Stimulated activated CD8-positive, alpha-beta memory T cell treated with anti-CD3 and anti-CD28 coated beads, Interleukin-7, amount 100 ng/mL, for 4 hours (primary cell): ENCODE measurements around the gene ZNF280B.
A peak's percentile ranks its signal among the peaks of the same experiment; 100 is the strongest.

Source experiments
- DNase-seq, 2 donors: peaks; one replicate each; pipeline ENCODE4 v3.0.0-alpha.2; 2020; ENCODE audit warnings: low read depth in 2 of 2

ZNF280B gene, protein sequence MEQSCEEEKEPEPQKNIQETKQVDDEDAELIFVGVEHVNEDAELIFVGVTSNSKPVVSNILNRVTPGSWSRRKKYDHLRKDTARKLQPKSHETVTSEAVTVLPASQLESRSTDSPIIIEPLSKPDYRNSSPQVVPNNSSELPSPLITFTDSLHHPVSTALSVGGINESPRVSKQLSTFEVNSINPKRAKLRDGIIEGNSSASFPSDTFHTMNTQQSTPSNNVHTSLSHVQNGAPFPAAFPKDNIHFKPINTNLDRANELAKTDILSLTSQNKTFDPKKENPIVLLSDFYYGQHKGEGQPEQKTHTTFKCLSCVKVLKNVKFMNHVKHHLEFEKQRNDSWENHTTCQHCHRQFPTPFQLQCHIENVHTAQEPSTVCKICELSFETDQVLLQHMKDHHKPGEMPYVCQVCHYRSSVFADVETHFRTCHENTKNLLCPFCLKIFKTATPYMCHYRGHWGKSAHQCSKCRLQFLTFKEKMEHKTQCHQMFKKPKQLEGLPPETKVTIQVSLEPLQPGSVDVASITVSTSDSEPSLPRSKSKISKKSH

DNA sequence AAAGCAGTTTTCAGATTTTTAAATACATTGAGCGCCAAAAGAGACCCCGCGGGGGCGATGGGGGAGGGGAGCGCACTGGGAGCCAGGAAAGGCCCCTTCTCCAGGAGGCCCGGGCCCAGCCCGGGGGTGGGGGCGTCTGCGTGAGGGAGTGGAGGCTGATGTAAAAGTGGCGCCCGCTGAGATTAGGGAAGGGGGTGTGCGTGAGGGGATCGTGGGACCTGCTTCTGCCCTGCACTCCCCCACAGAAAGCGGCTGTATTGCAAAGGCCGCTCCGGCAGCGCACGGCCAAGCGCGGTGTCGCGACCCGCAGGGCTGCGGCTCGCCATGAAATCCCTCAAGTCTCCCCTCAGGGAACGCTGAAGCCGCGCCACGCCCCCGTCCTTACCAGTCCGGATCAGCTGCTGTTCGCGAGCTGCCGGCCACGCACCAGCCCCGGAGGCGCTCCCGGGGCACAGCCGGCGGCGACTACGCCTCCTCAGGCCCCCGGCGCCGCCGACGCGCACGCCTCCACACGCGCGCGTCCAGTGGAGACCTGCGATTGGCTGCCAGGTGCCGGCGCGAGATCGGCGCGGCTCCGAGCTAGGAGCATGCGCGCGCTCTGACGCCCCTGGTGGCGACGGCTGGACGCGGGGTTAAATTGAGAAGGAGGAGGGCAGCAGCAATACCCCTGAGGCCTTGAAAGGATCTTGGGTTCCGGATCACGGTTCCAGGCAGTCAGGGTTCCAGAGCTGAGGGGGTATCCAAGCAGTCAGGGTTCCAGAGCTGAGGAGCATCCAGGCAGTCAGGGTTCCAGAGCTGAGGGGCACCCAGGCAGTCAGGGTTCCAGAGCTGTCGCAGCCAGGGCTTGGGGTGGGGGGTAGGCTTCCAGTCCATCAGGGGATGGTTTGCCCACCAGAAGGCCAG lies at the start of gene ZNF280B:
TSS of gene ZNF280B (minus strand) at position 469 of the 903 bp plus-strand sequence. CDS start 19,344 bp downstream, outside the sequence.
- peak; percentile 50 to 72 for DNase-seq

DNA sequence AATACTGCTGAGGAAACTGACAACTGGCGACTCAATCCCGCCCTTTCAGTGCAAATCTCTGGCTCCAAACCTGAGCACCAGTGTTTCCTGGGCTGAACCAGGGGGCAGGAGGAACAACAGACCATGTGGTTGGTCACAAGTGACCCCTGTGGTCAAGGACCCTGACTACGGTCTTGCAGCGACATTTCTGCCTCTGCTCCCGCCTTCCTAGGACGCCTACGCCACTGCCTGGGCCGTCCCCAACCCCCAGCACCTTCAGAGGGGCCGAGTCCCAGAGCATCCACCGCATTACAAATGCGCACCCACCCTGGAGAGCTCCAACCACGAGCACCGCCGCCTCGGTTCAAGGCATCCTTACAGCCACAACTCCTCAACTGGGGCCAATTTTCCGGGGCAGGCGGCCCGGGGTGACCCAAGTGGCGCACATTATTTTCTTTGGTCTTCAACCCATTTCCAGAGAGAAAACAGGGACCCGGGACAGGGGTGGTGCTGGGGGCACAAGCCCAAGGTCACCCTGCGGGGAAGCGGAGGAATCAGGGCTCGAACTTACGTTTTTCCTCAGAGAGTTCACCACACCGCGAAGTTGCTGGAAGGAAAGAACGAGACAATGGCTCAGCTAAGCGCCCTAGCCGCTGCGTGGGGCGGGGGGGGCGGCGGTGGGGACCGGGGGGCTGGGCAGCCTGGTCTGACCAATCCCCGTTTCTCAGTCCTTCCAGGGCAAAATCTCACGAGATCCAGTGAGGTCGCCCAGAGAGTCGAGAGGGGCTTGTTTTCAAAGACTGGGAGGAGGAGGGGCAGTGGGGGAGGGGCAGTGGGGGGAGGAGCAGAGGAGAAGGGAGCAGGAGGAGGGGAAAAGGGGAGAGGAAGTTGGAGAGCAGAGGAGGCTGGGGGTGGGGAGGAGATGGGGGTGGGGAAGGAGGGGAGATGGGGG lies 48.7 kb upstream of the ZNF280B start:
- DNase-seq, result no peak

DNA sequence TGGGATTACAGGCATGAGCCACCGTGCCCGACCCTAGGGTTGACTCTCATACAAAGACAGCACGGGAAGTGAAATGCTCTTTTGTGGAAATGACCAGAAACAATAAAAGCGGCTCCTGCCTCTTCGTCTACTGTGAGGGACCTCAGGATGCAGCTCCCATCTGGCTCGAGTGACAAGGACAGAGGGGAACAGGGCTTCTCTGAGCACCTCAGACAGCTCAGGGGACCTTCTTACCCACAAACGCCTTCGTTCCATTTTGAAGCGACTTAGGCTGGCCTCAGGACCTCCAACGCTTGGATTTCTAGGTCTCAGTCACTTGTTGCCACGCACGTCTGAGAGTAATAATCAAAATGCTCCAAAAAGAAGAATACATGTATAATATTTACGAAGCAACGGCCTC lies 48.0 kb upstream of the ZNF280B start:
- DNase-seq, result no peak

DNA sequence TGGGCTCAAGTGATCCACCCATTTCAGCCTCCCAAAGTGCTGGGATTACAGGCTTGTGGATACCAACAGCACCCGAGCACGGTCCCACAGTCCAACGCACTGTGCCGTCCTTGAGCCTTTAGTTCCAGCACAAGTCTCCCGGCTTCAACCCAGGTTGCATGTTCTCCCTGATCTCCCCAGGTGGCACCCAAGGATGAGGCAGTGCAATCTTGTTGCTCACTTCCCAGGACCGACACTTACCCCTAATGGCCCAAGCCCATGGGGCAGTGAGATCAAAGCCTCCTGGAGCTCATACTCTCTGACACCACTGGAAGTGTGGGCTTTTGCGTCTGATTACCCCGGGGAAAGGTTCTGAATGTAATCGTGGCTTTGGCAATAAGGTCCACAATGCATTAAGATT lies 47.1 kb upstream of the ZNF280B start:
- no peak for DNase-seq

DNA sequence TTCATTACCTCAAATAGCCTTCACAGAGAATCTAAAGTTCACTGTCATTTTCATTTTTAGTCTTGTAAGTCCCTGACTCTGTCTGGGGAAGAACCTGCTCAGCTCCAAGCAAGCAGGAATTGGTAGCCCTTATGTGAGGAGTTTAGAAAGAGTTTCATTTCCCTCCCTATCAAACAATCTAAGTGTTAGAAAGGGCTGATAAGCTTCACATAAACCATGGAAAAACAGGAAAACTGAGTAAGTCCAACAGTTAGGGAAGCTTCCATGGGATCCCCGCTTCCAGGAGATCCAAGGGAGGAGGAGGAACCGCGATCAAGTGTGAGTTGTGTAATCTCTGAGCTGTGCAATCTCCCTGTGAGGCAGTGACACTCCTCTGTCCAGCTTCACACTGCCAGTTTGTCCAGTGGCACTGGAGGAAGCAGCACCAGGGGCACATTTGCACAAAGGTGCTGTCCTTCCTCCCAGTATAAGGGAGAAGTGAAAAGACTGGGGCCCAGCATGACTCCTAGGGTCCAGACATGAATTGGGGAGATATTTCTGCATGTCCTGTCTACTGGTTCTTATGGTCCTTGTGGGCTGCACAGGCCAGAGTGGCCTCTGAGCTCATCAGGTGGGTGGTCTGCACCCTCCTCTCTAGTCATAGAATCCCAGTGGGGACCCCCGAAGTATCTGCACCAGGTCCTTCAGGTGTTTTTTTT lies 46.2 kb upstream of the ZNF280B start:
- DNase-seq, result no peak

DNA sequence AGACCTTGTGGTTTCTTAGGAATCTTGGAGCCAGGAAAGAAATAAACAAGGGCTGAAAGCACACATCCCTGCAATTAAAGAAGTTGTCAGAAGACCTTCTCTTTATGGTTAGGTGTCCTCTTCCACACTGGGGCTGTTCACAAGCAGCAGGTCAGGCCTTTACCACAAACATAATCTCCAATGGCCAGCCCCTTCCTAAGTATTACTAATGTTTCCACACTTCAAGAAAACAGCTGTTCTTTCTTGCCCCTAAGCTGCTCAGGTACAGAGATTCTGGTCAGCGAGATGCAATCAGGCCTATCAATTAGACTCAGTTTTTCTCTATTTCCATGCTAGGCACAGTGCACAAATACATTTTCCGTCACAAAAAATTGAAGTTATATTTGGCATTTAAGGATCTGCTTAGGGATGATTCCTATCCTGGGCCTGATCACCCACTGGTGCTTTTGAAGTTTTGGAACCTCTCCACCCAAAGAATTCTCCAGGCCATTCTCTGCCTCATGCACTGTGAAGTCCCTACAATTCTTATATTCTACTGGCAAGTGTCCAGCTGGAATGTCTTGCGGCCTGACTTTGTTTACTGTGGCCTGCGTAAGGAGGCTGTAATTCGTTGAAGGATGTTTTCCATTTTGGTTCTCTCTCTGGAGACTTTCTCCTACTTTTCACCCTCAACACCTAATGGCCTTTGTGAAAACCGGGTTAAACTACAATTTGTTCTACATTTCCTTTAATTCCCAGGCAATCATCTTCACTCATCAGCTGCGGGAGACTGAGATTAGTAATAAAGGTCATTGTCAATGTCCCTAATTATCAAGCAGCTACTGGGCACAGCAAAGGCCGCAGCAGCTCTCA lies 45.4 kb upstream of the ZNF280B start:
- no peak for DNase-seq

DNA sequence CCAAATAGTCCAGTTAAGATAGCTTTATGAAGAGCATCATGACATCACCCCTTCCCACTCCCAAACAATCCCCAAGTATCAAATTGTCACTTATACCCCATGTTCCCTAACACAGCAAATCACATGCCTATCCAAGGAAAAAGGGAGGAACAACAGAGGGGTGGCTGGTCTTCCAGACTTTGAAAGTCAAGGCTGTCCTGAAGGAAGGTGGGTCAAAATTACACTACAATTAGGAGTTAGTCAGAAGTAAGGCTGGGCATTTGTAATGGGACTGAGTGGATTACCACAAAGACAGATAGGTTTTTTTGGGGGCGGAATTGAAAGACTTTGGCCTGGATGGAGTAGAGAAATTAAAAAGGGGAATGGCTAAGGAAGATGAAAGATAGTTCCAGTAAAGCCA lies 44.6 kb upstream of the ZNF280B start:
- no peak for DNase-seq

DNA sequence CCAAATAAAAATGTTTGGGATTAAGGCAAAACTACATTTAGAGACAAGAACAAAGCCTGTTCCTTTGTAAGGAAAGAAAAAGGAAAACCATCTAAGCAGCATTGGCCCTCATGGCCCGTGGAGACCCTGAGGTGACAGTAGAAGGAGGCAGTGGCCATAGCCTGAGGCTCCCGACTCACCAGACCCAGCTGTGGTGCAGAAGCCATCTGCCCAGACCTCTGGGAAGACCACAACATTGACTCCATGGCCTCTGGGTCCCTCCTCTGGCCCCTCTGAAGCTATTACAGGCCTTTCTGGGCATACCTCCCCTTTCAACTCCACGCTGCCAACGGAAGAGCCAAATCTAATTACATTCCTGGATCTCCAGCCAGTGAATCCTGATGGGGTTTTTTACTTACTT lies 44.1 kb upstream of the ZNF280B start:
- DNase-seq, result no peak

DNA sequence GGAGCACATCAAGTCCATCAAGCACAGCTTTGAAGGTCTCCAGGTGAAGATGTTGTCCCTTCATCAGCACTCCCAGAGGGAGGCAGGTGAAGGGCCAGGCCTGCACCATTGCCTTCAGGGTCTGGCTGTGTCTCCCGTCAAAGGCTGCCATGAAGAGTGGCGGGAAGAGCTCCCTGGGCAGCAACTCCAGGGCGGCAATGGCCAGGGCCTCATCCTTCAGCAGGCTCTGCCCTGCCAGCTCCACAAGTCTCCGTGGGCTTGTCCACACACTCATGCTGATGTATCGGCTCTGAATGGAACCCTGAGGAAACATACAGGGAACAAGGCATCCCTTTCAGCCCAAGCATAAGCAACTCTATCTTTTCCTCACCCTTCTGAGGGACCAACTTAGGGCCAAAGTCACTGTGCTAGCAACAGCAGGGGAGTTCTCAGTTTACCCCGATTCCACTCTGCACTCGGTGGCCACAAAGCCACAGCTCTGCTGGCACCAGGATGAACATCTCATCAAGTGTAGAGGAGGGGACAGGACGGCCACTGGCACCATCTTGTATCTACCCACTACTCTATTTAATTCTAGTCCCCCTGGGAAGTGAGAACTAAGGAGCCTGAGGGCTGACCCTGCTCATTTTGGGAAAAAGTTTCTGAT lies 42.4 kb upstream of the ZNF280B start:
- DNase-seq, result no peak

DNA sequence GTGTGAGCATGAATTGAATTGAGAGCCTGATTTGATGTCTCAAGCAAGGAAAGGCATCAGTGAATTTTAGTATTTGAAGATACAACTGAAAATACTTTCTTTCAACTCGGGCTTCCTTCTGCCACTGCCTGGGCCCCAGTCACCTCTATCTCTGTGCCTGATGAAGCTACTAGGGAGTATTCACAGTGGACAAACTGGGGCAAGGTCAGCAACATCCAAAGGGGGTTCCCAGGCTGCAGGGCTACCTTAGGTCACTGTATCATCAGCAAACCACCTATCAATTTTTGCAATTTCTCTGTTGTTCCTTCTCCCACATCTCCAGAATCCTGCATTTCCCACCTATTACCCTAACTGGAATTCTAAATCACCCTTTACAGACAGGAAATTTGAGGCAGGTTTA lies 40.4 kb upstream of the ZNF280B start:
- DNase-seq, result no peak

DNA sequence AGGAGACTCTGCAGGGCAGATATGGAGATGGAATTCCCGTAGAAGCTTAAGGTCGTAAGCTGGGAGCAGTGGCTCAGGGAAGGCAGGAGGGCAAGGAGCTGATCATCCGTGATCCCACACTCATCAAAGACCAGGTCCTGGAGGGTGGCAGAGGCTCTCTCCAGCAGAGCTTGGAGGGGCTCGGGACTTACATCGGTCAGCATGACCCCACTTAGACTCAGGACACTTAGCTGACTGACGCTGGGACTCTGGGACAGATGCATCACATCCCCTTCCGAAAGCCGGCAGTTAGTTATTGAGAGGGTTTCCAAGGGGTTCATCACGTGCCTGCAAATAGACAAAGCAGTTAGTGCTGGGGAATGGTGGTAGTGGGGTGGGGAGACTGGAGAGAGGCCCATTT lies 39.8 kb upstream of the ZNF280B start:
- DNase-seq, result no peak

DNA sequence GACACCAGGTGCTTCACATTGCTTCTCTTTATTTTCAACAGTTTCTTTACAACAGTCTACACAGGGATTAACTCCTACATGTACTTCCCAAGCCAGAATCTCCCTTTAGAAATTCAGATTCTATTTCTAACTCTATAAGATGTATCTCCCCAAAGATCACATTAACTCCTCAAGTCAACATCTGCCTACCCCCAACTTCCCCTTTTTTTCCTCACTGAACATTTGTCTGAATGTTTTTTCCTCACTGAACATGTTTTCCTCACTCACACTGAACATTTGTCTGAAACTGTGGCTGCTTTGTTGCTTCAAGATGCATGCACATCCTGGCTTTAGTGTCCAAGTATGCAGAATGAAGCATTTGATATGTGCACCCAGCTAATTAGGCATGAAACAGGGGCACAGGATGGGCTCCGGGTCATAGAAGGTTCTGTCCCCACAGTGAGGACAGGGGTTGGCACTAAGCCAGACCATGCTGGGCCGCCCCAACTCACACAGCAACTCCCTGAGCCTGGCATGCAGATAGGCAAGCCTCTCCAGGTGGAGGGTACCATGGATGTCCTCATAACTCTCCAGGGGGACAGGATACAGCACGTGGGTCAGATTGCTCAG lies 39.3 kb upstream of the ZNF280B start:
- DNase-seq, result no peak

DNA sequence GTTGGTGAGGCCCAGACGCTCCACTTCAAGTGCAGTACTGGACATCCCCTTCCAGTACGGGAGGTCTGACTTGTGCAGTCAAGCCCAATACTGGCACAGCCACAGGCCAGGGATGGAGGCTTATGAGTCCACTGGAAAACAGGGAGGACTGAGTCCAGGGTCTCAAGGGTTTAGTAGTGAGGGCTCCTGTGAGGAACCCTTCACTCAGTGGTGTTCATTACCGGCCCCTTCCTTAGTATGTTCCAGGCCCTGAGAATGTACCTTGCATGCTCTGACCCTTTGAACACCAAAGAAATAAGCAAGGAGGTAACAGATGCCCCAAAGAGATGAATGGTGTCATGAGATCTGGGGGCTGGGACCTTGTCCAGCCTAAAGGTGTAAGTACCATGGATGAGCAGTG lies 38.7 kb upstream of the ZNF280B start:
- no peak for DNase-seq

DNA sequence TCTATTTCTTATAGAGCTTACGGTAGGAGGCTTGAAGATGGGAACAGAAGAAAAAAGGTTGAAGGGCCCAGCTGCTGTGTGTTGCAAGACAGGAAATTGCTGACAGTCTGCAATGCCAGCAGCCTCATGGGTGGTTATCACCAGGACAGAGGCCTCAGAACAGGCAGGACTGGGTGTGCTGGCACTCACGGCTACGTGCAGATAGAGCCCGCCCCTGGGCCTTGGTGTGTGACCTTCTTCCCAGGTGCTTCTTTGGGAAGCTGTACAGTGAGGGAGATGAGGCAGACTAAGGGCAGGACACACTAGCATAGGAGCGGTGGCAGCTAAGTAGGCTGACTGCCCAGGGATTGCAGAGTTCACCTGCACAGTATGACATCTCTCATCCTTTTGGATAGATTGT lies 37.9 kb upstream of the ZNF280B start:
- no peak for DNase-seq

DNA sequence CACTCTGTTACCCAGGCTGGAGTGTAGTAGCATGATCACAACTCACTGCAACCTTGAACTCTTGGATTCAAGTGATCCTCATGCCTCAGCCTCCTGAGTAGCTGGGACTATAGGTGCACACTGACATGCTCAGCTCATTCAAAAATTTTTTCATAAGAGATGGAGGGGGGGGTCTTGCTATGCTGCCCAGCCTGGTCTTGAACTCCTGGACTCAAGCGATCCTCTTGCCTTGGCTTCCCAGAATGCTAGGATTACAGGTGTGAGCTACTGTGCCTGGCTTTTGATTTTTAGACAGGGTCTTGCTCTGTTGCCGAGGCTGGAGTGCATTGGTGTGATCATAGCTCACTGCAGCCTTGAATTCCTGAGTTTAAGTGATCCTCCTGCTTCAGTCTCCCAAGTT lies 36.5 kb upstream of the ZNF280B start:
- DNase-seq, result no peak

DNA sequence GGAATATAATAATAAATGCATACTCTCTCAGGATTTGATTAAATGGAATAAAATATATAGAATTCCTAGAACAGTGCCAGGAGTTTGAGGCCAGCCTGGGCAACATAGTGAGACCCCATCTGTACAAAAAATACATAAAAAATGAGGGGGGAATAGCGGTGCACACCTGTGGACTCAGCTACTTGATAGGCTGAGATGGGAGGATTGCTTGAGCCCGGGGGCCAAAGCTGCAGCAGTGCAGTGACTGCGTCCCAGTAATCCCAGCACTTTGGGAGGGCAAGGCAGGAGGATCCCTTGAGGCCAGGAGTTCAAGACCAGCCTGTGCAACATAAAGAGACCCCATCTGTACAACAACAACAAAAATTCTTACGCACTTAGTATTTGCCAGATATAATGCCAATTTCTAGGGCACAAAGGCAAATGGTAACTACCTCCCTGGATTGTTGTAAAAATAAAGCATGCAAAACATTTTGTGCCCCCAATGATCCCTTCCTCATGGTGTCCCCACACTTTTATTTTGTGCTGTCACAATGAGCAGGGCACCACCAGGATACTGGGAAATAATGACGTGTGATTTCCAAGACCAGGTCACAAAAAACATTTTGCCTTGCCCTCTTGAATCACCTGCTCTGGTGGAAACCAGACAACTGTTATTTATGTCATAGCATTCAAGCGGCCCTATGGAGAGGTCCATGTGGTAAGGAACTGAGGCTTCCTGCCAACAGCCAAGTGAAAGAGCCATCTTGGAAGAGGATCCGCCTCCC lies 29.9 kb upstream of the ZNF280B start:
- no peak for DNase-seq

DNA sequence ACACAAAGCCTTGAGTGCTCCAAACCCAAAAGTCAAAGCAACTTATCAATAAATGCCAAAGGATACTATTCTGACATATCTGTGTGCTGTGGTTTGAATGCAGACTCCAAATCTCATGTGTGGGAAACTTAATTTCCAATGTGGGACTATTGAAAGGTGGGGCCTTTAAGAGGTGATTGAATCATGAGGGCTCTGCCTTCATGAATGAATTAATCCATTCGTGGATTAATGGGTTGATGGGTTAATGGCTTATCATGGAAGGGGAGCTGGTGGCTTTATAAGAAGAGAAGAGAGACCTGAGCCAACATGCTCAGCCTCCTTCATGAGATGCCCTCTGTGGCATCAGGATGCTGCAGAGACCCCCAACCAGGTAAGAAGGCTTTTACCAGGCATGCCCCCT lies 28.4 kb upstream of the ZNF280B start:
- no peak for DNase-seq

DNA sequence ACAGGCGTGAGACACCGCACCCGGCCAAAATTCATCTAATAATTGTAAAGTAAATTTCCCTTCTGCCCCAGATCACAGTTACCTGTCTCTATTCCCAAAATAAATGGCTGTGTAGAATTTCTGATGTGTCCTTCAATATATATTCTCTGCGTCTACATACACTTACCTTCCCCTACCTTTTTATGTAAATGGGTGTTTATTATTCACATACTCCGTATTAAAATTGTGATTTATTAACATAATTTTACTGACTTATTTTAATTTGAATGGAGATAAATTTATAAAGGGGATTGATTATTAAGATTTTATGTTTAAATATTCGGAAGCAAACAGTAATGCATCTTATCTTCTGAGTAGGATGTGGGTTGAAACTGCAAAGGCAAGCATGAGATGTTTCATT lies 28.0 kb upstream of the ZNF280B start:
- no peak for DNase-seq
